GM12878 (cell line): ENCODE measurements around the gene B4GALT7. TPM values are rescaled to one million over a fixed set of nuclear protein-coding genes. Genes with fewer than 3 reads are reported as not detected.

Source experiments
- ATAC-seq: fragments of 200-7000 bp; cut with Tn5 transposase; 3 replicates; pipeline ENCODE4 v1.9.1; 2020; ENCODE audit warnings: mild to moderate bottlenecking, moderate library complexity
- BruUV-seq: library from RNA; stranded (reverse); fragments of 400-500 nt; replicated peaks from 2 replicates; lab custom pipeline; 2021; lab: Mats Ljungman, UMichigan
- CTCF ChIA-PET: fragments of 300-600 bp; sonication (Branson Sonifier 250); formaldehyde crosslinking; extraction: SDS; loops from one replicate; lab custom pipeline; 2021; ENCODE audit warnings: inconsistent platforms; lab: Yijun Ruan, JAX
- POLR2A ChIA-PET: fragments of 350-600 bp; formaldehyde crosslinking; extraction: SDS; loops from one replicate; lab custom pipeline; 2021; ENCODE audit warnings: inconsistent platforms; lab: Charles Lee
- RAD21 ChIA-PET: fragments of 300-600 bp; sonication (Branson Sonifier 250); formaldehyde crosslinking; loops from one replicate; lab custom pipeline; 2023; ENCODE audit warnings: antibody characterized with exemption; ENCODE audit not compliant: unreplicated experiment; lab: Charles Lee
- SMC1A ChIA-PET: fragments of 300-600 bp; sonication (Branson Sonifier 250); formaldehyde crosslinking; loops from one replicate; lab custom pipeline; 2023; ENCODE audit not compliant: unreplicated experiment, uncharacterized antibody; lab: Charles Lee
- DNase-seq: peaks from one replicate; pipeline ENCODE4 v3.0.0-alpha.2; 2011; ENCODE audit warnings: low read depth, low spot score
- FAIRE-seq: peaks from 3 replicates; lab custom pipeline; 2011; peaks lifted over from hg19 to GRCh38; lab: Jason Lieb, UNC
- H2AFZ ChIP-seq: 2 replicates; pipeline ENCODE4 v1.6.0; 2011; ENCODE audit warnings: low read depth, low read length, control low read depth; ENCODE audit not compliant: control insufficient read depth
- H3K27ac ChIP-seq: 2 replicates; pipeline ENCODE4 v1.5.1; 2011; ENCODE audit warnings: control low read depth; ENCODE audit not compliant: control insufficient read depth, insufficient read depth
- H3K27me3 ChIP-seq, 2 experiments: replicated peaks in 1 of 2; 2 replicates each; pipeline versions ENCODE4 v1.6.0 to v1.6.1; 2011; ENCODE audit warnings: low read length in 1 of 2; ENCODE audit not compliant: control insufficient read depth in 2 of 2, insufficient read depth in 2 of 2
- H3K36me3 ChIP-seq, 2 experiments: 2 replicates each; pipeline ENCODE4 v1.5.1; 2011; ENCODE audit warnings: low read length in 1 of 2; ENCODE audit not compliant: control insufficient read depth in 2 of 2, insufficient read depth in 2 of 2
- H3K4me1 ChIP-seq: 2 replicates; pipeline ENCODE4 v1.6.1; 2011; ENCODE audit warnings: mild to moderate bottlenecking, low read length, moderate library complexity, mixed read lengths; ENCODE audit not compliant: control insufficient read depth, insufficient read depth
- H3K4me2 ChIP-seq: 2 replicates; pipeline ENCODE4 v1.6.0; 2011; ENCODE audit warnings: control low read depth; ENCODE audit not compliant: control insufficient read depth, insufficient read depth
- H3K4me3 ChIP-seq: fragments of 200-600 bp; sonication (generic); 2 replicates; pipeline ENCODE4 v1.5.1; 2016
- H3K79me2 ChIP-seq: 2 replicates; pipeline ENCODE4 v1.6.0; 2011; ENCODE audit warnings: low read length; ENCODE audit not compliant: control insufficient read depth, insufficient read depth
- H3K9ac ChIP-seq: 2 replicates; pipeline ENCODE4 v1.8.0; 2011; ENCODE audit warnings: low read length, control low read depth, mixed read lengths; ENCODE audit not compliant: control insufficient read depth, insufficient read depth
- H3K9me3 ChIP-seq: replicated peaks from 3 replicates; pipeline ENCODE4 v1.5.1; 2011; ENCODE audit warnings: mild to moderate bottlenecking, low read length; ENCODE audit not compliant: control insufficient read depth, insufficient read depth
- H4K20me1 ChIP-seq: 2 replicates; pipeline ENCODE4 v1.6.0; 2011; ENCODE audit not compliant: control insufficient read depth, insufficient read depth
- ASH2L ChIP-seq: fragments of 300-600, 200-600 bp; sonication (generic); IDR thresholded peaks from 2 replicates; pipeline ENCODE4 v1.6.1; 2017; ENCODE audit warnings: low read depth, mild to moderate bottlenecking, borderline replicate concordance
- BCL11A ChIP-seq: IDR thresholded peaks from 2 replicates; pipeline ENCODE4 v1.6.1; 2011; ENCODE audit warnings: low read depth, low read length
- CBX5 ChIP-seq: sonication (generic); IDR thresholded peaks from 2 replicates; pipeline ENCODE4 v1.6.1; 2016; ENCODE audit warnings: low read depth, moderate library complexity, mild to moderate bottlenecking, inconsistent platforms
- CEBPB ChIP-seq, 2 experiments: fragments of 150-350 bp in 1 of 2; IDR thresholded peaks; 2 replicates each; pipeline ENCODE4 v1.6.1; 2012 to 2014; ENCODE audit warnings: low read depth in 2 of 2, low read length in 2 of 2, borderline replicate concordance in 1 of 2, inconsistent platforms in 1 of 2
- CREM ChIP-seq: IDR thresholded peaks from 2 replicates; pipeline ENCODE4 v1.6.1; 2014; ENCODE audit warnings: antibody characterized with exemption, low read depth
- EED ChIP-seq: sonication (generic); IDR thresholded peaks from 2 replicates; pipeline ENCODE4 v1.6.1; 2016; ENCODE audit warnings: antibody characterized with exemption, low read depth
- FOXK2 ChIP-seq: fragments of 450-650 bp; IDR thresholded peaks from 2 replicates; pipeline ENCODE4 v1.6.1; 2017; ENCODE audit warnings: mild to moderate bottlenecking, moderate library complexity
- IKZF2 ChIP-seq, 2 experiments: fragments of 450-650 bp; IDR thresholded peaks; 2 replicates each; pipeline ENCODE4 v1.6.1; 2017; ENCODE audit warnings: mild to moderate bottlenecking in 2 of 2, moderate library complexity in 2 of 2
- MEF2A ChIP-seq: IDR thresholded peaks from 2 replicates; pipeline ENCODE4 v1.6.1; 2011; ENCODE audit warnings: low read depth, mild to moderate bottlenecking, low read length, moderate library complexity; ENCODE audit not compliant: insufficient read depth
- MYB ChIP-seq: fragments of 150-350 bp; IDR thresholded peaks from 2 replicates; pipeline ENCODE4 v1.6.1; 2014; ENCODE audit warnings: mild to moderate bottlenecking, low read depth, low read length, borderline replicate concordance
- MYC ChIP-seq: IDR thresholded peaks from 2 replicates; pipeline ENCODE4 v1.6.1; 2011; ENCODE audit warnings: mild to moderate bottlenecking, low read length, moderate library complexity, inconsistent platforms; ENCODE audit not compliant: insufficient read depth, insufficient replicate concordance, insufficient read length, severe bottlenecking
- POLR2AphosphoS2 ChIP-seq: IDR thresholded peaks from 2 replicates; pipeline ENCODE4 v1.6.1; 2011; ENCODE audit warnings: low read depth, mild to moderate bottlenecking, low read length, improper control_type of control experiment, moderate library complexity
- PRDM15 ChIP-seq: fragments of 450-650 bp; formaldehyde crosslinking; IDR thresholded peaks from 2 replicates; pipeline ENCODE4 v1.4.0; 2020; ENCODE audit warnings: mild to moderate bottlenecking, moderate library complexity
- RAD21 ChIP-seq: IDR thresholded peaks from 2 replicates; pipeline ENCODE4 v1.6.1; 2011; ENCODE audit warnings: mild to moderate bottlenecking, low read depth, low read length, moderate library complexity; ENCODE audit not compliant: insufficient read depth
- TBL1XR1 ChIP-seq: IDR thresholded peaks from 2 replicates; pipeline ENCODE4 v1.6.1; 2012; ENCODE audit warnings: low read depth, low read length, improper control_type of control experiment
- ZNF274 ChIP-seq: IDR thresholded peaks from one replicate; pipeline ENCODE4 v1.8.0; 2011; ENCODE audit not compliant: insufficient read length, insufficient read depth
- WGBS: methylation state at CpG from one replicate; pipeline ENCODE4 v1.1.6; 2016; ENCODE audit warnings: low lambda C conversion rate; ENCODE audit not compliant: insufficient replicate concordance, insufficient coverage; ENCODE audit errors: missing lambda C conversion rate; 5-methylcytosine and 5-hydroxymethylcytosine counted together
- in situ Hi-C: fragments of 300-500 bp; cut with MboI; formaldehyde crosslinking; loops from 9 replicates; pipeline ENCODE4 v1.14.3; 2018; ENCODE audit warnings: mixed read lengths
- intact Hi-C: fragments of 100-400 bp; cut with micrococcal nuclease; formaldehyde crosslinking; loops from one replicate; pipeline ENCODE4 v1.14.2; 2022; ENCODE audit not compliant: unreplicated experiment
- polyA plus RNA-seq, 11 experiments: library from polyadenylated mRNA; depleted of rRNA in 4 of 11; unstranded in 6 of 11; stranded (reverse) in 5 of 11; fragments of >200 nt; fragmentation: Nextera tagmentation in 4 of 11; fragmentation: Illumina TruSeq in 1 of 11; extraction: Ambion mirVana in 4 of 11; extraction: Trizol in 1 of 11; gene quantifications; 1 replicate in 1 of 11; 2 replicates in 10 of 11; pipeline versions ENCODE4 v1.2.1 to v1.2.3, GENCODE V29; 2011 to 2016; ENCODE audit warnings: inconsistent platforms in 2 of 11, missing spikeins in 2 of 11, low read depth in 1 of 11
- total RNA-seq, 4 experiments: library from RNA; depleted of rRNA in 3 of 4; stranded (reverse); fragments of >200 nt in 3 of 4; fragmentation: Illumina TruSeq in 1 of 4; extraction: Trizol in 1 of 4; gene quantifications; 2 replicates each; pipeline versions ENCODE4 v1.2.1 to v1.2.3, GENCODE V29; 2013 to 2021

The B4GALT7 gene
- total and polyA plus RNA-seq, 10 of the 15 experiments (the other 5 are each of a cell fraction or from before 2014, with no cell fraction given), result 0.34 to 27.3 (median 16.4) TPM

GRCh38 chr5:177592010-177592834 is 7.7 kb upstream of the B4GALT7 start, which contains the start of gene TMED9:
Gene TMED9, plus strand, starts transcription at chr5:177592203. Its CDS starts 12 bp downstream, at chr5:177592215.
- in situ Hi-C loops (no loop called here), intact Hi-C loops (loop anchor here (2.0 to 10.0 kb wide), 3 partner anchors 75 to 287 kb away; partner anchors contain the start of genes DDX41, PRELID1 and RAB24)
- Histone ChIP-seq H3K9ac (peak within 1 kb of the TSS; percentile 82), H4K20me1 (no peaks in the 10 kb centered on the region), H3K79me2 (peaks cover 21% of the 10 kb centered on the region), H3K27ac (peak within 1 kb of the TSS; percentile 85), H3K9me3 (no peaks in the 10 kb centered on the region), H3K36me3 (peaks cover 14 to 30% of the 10 kb centered on the region in 2 experiments; a peak in 3 of 4 replicates), H3K27me3 (no peaks in the 10 kb centered on the region), H3K4me1 (peaks cover 8% of the 10 kb centered on the region), H3K4me3 (peak within 1 kb of the TSS; percentile 88), H3K4me2 (peak within 1 kb of the TSS; percentile 76), H2AFZ (peak within 1 kb of the TSS; percentile 90)
- peak; percentile 99 for ATAC-seq
- ChIA-PET CTCF (interaction anchor here (1.1 to 1.7 kb wide), 2 partner anchors 8 to 82 kb away, joined by 4 read pairs; partner anchors contain the start of gene DOK3), POLR2A (interaction anchor here (0.6 to 1.4 kb wide), 10 partner anchors 8 to 1144 kb away, joined by 3 to 10 read pairs (median 4); partner anchors contain the start of genes DDX41, DOK3, FAF2 and PDLIM7), RAD21 (interaction anchor here (1.2 to 1.4 kb wide), 3 partner anchors 44 to 84 kb away, joined by 3 to 5 read pairs (median 4); no protein-coding TSS in a partner anchor), SMC1A (interaction anchor here (0.6 kb wide), 1 partner anchor 163 kb away, joined by 3 read pairs; no protein-coding TSS in a partner anchor)
- under 1% methylated on average over 64 of the region's 71 CpGs for WGBS
- FAIRE-seq, result peak; percentile 95
- BruUV-seq, result TSS peak; percentile 64
- no peak for DNase-seq
- TF ChIP-seq CBX5 (no peak), MEF2A (no peak), POLR2AphosphoS2 (peak; percentile 80), BCL11A (no peak), EED (no peak), ZNF274 (no peak), MYB (no peak), FOXK2 (no peak), PRDM15 (CRISPR knock-in tag) (no peak), TBL1XR1 (no peak; the same call in 1 of the 2 replicates), IKZF2 (IDR thresholded peaks at IDR 0.05) (no peak), RAD21 (no peak), ASH2L (no peak), MYC (no peak), CREM (peak; percentile 62), CEBPB (IDR thresholded peaks at IDR 0.05; ENCODE audit: borderline replicate concordance in 1 of 2, low read depth in 2 of 2, low read length in 2 of 2) (no peak)
